ENCODE data around the gene IL5RA.

The IL5RA gene

DNA sequence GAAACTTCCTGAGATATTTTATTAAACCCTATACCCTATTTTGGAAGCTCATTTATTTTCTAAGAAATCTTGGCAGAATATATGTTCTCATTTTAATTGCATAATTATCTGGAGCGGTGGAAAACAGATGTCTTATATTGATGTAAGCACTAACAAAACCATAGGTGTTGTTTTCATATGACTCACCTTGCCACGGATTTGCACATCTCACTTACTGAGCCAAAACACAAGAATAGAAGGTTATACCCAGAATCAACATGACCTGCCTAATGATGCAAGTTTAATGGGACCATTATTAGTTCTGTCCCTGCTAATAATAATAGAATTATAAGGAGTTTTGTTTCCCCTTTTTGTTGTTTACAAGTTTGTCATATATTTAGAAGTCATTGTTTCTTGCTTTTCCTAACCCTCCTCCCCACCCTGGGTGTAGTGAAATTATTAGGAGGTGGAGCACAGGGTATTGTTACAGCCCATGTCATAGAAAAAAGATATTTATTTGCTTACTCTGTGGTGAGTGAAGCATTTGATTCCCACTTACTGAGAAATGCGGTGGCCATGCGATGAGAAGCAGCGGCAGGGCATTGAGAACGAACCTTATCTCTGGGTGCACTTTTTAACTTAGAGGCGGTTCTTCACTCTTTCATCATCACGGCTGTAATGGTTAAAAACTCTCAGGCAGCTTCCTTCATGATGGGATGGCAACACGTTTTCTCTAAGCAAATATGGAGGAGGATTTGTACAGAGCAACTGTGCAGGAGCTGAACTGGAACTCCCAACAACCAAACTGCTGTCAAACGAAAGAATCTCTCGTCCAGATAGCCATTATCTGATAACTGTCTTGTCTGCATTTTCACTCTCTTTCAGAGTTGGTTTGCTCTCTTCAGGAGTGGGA is 521 bp downstream of the IL5RA start:
- no peak for DNase-seq (ENCODE audit: low spot score)
- TF ChIP-seq, protein P1, sequence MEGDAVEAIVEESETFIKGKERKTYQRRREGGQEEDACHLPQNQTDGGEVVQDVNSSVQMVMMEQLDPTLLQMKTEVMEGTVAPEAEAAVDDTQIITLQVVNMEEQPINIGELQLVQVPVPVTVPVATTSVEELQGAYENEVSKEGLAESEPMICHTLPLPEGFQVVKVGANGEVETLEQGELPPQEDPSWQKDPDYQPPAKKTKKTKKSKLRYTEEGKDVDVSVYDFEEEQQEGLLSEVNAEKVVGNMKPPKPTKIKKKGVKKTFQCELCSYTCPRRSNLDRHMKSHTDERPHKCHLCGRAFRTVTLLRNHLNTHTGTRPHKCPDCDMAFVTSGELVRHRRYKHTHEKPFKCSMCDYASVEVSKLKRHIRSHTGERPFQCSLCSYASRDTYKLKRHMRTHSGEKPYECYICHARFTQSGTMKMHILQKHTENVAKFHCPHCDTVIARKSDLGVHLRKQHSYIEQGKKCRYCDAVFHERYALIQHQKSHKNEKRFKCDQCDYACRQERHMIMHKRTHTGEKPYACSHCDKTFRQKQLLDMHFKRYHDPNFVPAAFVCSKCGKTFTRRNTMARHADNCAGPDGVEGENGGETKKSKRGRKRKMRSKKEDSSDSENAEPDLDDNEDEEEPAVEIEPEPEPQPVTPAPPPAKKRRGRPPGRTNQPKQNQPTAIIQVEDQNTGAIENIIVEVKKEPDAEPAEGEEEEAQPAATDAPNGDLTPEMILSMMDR (IDR thresholded peaks at IDR 0.05; ENCODE audit: borderline replicate concordance, control extremely low read depth, extremely low read depth, insufficient read depth, missing control alignments), result no peak
- in situ Hi-C loops (cut with MboI; ENCODE audit: low sequenced_read_pairs, unreplicated experiment), result no loop called here

DNA sequence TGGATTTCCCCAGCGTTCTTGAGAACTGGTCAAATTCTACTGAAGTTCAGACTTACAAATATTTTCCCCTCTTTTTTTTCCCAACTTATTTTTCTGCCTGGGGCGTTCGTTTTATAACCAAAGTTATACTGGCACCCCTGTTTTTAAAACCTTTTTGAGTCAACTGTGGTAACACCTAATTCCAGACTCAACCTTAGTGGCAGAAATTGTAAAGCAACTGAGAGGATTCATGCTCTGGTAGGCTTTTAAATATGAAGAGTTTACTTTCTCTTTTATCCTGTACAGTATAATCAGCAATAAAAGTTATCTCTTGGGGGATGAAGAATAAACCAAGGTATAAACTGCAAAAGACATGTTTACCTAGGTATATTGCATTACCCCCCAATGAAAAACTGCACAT is 2.3 kb downstream of the IL5RA start:
- no peak for DNase-seq (ENCODE audit: low spot score)
- TF ChIP-seq, protein P1 (IDR thresholded peaks at IDR 0.05; ENCODE audit: borderline replicate concordance, control extremely low read depth, extremely low read depth, insufficient read depth, missing control alignments), result no peak
- in situ Hi-C loops (cut with MboI; ENCODE audit: low sequenced_read_pairs, unreplicated experiment), result no loop called here

- in situ Hi-C loops (cut with MboI; ENCODE audit: low sequenced_read_pairs, unreplicated experiment), result no loop called here
- no peak for DNase-seq (ENCODE audit: low spot score)
- TF ChIP-seq, protein P1 (IDR thresholded peaks at IDR 0.05; ENCODE audit: borderline replicate concordance, control extremely low read depth, extremely low read depth, insufficient read depth, missing control alignments), result no peak
Measured at GRCh38 chr3:3107181-3107580, 3.0 kb downstream of the IL5RA start.

GRCh38 chr3:3105815-3106214 is 4.4 kb downstream of the IL5RA start:
- TF ChIP-seq, protein P1 (IDR thresholded peaks at IDR 0.05; ENCODE audit: borderline replicate concordance, control extremely low read depth, extremely low read depth, insufficient read depth, missing control alignments), result no peak
- no peak for DNase-seq (ENCODE audit: low spot score)
- in situ Hi-C loops (cut with MboI; ENCODE audit: low sequenced_read_pairs, unreplicated experiment), result no loop called here

- in situ Hi-C loops (cut with MboI; ENCODE audit: low sequenced_read_pairs, unreplicated experiment), result no loop called here
- DNase-seq (ENCODE audit: low spot score), result no peak
Measured at GRCh38 chr3:3105246-3105645, 4.9 kb downstream of the IL5RA start.

GRCh38 chr3:3102751-3103150 is 7.4 kb downstream of the IL5RA start:
- DNase-seq (ENCODE audit: low spot score), result no peak
- in situ Hi-C loops (cut with MboI; ENCODE audit: low sequenced_read_pairs, unreplicated experiment), result no loop called here
- TF ChIP-seq, protein P1 (IDR thresholded peaks at IDR 0.05; ENCODE audit: borderline replicate concordance, control extremely low read depth, extremely low read depth, insufficient read depth, missing control alignments), result no peak

More at GRCh38 chr3:3105246-3105645, 4.9 kb downstream of the IL5RA start:
- TF ChIP-seq, protein P1 (IDR thresholded peaks at IDR 0.05; ENCODE audit: borderline replicate concordance, control extremely low read depth, extremely low read depth, insufficient read depth, missing control alignments), result no peak

Data from GM13976 (cell line).